Lung microvascular endothelial cell (primary cell): ENCODE results near the gene CD300C. TPM values are rescaled to one million over a fixed set of nuclear protein-coding genes. Genes with fewer than 3 reads are reported as not detected.
A peak's percentile ranks its signal among the peaks of the same experiment; 100 is the strongest.
"Not testable (repeated sequence)": the region's sequence is repeated elsewhere in the genome, so short reads cannot be mapped to it uniquely, and the experiment has no call there.

Source experiments
- DNase-seq, 2 donors: peaks; one replicate each; pipeline versions ENCODE4 v3.0.0 to v3.0.0-alpha.2; 2010; ENCODE audit warnings: low read depth in 2 of 2
- total RNA-seq: library from RNA; depleted of rRNA; stranded (reverse); fragments of >200 nt; gene quantifications from 2 replicates; pipeline ENCODE4 v1.2.1, GENCODE V29; 2014

Gene CD300C
- total RNA-seq, 1 donor from 2014 or later: not detected

DNA sequence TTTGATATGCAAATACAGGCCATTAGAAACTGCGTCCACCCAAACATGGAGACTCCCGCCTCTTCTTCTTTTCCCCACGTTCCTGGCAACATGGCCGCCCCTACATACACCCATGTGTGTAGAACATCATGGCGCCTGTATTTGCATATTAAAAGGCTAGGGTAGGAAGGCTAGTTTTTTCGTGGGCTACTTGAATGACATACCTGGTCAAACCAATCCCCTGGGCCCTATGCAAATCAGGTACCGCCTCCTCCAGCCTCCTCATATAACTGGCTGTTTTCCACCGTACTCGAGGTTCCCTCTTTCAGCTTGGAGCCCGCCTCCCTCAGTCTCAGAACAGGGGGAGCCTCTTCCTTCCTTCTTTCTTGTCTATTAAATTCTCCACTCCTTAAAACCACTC lies 13.8 kb downstream of the CD300C start:
- DNase-seq: no peak

DNA sequence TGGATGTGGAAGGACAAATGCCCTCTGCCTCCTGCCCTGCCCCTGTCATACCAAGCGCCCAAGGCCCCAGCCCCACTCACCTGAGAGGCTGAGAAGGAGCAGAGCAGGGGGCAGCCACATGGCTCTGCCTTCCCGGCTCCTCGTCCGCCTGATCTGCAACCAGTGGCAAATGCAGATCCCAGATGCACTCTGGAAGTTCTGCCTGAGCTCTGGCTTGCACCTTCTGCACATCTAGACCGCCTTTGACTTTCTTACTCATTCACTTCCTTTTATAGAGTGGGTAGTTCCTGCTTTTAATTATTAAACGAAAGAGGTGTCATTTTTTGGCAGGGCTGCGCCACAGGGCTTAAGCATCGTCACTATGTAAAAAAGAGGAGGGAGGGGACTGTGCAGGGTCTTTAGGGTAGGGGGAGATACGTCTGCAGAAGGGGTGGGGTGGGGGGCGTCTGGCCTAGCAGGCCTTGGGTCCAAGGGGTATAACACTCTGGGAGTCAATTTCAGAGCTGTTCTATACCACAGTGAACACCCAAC lies 14.6 kb downstream of the CD300C start, which contains the start of gene CD300LB:
Gene CD300LB (minus strand): TSS at position 245 of the 531 bp plus-strand sequence. CDS start 125 bp downstream, at position 120.
- DNase-seq: no peak

DNA sequence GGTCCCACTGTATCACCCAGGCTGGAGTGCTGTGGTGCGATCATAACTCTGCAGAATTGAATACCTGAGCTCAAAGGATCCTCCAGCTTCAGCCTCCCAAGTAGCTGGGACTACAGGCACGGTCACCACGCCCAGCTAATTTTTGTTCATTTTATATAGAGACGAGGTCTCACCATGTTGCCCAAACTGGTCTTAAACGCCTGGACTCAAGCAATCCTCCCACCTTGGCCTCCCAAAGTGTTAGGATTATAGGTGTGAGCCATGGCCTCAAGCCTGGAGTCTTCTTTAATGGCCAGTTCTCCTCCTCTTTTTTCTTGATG lies 15.1 kb downstream of the CD300C start:
- DNase-seq: no peak

DNA sequence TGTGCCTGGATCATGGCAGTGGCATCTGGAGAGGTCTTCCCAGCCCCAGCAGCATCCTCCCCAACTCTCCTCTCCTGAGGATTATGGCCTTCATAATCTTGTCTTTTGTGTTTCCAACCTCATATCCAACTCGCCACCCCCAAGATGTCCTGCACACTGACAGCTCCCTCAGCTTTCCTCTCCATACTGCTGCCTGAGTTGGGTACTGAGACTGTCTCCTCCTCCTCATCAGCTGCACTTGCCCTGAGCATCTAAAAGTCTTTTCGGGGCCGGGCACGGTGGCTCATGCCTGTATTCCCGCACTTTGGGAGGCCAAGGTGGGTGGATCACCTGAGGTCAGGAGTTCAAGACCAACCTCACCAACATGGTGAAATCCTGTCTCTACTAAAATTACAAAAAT lies 16.7 kb downstream of the CD300C start:
- no peak for DNase-seq

DNA sequence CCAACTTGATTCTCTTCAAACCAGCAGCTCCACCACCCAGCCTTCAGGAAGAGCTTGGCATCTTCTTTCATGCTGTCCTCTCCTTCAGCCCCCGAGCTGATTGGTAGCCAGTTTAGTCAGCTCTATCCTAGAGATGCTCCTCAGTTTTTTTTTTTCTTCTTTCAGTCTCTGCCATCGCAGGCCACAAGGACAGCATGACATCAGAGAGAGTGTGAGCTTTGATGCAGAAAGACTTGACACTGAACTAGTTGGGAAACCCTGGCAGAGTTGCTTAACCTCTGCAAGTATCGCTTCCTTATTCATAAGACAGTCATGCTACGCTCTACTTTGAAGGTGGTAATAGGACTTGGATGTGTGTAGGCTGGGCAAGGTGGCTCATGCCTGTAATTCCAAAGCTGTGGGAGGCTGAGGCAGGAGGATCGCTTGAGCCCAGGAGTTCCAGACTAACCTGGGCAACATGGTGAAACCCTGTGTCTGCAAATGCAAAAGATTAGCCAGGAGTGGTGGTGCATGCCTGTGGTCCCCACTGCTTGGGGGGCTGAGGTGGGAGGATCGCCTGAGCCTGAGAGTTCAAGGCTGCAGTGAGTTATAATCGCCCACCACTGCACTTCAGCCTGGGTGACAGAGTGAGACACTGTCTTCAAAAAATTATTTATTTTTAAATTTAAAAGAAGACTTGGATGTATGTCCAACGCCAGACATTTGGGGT lies 17.3 kb downstream of the CD300C start:
- no peak for DNase-seq

DNA sequence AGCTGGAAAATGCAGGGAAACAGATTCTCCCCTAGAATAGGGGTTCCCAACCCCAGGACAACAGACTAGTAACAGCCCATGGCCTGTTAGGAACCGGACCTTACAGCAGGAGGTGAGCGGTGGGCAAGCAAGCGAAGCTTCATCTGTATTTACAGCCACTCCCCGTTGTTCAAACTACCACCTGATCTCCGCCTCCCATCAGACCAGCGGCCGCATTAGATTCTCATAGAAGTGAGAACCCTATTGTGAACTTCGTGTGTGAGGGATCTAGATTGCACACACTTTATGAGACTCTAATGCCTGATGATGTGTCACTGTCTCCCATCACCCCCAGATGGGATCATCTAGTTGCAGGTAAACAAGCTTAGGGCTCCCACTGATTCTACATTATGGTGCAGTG lies 18.2 kb downstream of the CD300C start:
- DNase-seq: no peak

DNA sequence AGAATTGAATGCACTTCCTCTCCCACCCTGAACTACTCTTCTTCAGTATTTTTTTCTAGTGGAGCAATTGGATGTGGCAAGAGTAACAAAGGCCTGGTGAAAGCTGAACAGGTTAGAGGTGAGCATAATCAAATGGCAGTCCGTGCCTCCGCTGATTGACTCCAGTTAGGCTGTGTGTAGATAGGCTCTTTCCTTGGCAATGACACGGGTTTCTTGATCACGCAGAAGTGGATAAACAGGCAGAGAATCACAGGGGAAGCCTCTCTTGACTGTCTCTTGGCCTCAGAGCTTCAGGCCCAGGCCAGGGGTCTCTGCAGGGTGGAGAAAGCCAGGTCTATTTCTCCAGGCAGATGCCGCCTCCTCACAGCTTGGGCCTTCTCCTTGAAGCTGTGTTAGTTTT lies 18.8 kb downstream of the CD300C start:
- no peak for DNase-seq

DNA sequence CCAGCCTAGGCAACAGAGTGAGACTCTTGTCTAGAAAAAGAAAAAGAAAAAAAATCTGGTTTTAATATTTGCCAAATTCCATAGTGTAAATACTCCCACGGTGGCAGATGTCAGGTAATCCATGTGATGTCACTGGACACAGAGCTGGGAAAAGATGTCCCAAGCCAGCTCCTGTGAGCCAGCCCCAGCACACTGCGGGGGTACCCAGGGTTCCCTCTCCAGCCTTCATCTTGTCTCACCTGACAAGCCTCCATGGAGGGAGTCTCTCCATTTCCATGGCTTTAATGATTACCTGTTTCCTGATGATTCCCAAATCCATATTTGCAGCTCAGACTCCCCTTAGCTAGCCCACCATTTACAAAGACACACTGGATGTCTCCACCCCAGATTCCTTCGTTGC lies 19.2 kb downstream of the CD300C start:
- no peak for DNase-seq

DNA sequence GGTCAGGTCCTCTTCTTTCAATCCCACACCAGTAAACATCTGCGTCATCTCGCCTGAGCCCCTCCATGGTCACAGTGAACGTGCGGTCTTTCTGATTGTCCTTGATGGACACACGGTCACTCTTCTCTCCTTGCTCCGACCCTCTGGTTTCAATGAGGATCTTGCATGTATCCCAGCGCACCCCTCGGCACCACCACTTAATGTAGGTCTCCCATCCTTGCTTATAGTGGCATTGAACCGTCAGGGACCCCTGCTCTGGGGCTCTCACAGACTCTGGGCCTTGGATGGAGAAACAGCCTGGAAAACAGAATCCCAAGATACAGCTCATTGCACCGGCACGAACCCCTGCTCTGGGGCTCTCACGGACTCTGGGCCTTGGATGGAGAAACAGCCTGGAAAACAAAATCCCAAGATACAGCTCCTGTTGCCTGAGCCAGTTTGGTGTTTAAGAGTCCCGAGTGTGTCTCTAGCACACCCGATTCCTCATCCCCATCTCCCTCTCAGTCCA lies 20.1 kb downstream of the CD300C start:
- no peak for DNase-seq

DNA sequence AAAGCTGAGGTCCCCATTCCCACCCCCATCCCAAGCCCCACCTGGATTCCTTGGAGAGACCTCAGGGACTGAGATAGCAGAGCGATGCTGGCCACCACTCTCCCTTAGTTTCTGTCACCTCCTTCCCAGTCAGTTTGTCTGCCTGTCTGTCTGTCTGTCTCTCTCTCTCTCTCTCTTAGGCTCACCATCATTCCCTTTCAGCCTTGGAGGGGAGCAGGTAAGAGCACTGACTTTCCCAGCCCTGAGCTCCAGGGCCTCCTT lies 20.5 kb downstream of the CD300C start:
- no peak for DNase-seq

DNA sequence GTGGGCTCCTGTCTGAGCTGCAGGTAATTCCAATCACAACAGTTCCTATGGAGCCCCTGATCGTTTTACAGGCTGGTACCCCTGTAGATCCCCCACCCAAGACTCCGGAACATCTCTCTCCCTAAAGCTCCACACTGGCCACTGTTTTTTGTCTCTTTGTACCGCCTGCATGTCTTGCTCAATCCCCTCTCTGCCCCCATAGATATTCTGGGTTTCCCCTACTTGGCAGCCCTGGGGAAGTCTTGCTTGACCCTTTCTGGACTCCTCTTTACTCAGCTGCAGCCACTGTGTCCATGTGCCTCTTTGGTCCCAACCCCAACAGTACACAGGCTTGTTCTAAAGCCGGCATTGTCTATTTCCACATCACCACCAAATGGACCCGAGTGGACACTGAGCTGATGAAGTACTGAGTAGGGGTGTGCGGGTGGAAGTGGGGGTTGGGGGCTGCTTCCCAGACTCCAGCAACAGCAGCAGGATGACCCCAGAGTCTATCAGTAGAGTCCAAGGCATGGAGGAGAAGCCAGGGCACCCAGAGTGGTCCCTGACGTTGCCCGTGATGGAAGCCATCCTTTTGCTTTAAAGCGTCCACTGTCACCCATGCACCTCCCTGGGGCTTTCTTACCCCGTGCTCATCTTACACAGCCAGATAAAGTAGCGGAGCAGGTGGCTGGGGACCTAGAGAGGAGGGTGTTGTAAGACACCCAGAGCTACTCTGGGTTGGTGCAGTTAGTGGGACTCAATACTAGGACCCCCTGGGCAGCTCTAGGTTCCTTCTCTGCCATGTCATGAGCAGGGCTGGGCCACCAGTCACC lies 21.1 kb downstream of the CD300C start:
- DNase-seq: no peak

DNA sequence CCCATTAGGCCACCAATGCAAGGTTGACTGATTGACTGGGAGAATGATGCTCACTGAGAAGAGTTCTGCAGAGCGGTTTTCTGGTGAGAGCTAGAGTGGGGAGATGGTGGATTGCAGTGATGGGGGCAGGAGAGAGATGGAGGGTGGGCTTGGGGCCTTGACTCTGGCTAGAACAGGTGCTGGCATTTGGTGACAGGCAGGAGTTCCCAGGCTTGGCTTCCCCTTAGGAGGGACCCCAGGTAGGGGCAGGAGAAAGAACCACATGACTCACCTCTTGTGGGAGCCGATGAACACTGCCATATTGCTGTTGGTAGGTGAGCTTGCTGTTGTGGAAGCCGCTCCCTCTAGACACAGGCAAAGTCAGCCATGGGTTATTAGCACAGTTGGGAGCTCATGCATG lies 22.6 kb downstream of the CD300C start:
- no peak for DNase-seq

DNA sequence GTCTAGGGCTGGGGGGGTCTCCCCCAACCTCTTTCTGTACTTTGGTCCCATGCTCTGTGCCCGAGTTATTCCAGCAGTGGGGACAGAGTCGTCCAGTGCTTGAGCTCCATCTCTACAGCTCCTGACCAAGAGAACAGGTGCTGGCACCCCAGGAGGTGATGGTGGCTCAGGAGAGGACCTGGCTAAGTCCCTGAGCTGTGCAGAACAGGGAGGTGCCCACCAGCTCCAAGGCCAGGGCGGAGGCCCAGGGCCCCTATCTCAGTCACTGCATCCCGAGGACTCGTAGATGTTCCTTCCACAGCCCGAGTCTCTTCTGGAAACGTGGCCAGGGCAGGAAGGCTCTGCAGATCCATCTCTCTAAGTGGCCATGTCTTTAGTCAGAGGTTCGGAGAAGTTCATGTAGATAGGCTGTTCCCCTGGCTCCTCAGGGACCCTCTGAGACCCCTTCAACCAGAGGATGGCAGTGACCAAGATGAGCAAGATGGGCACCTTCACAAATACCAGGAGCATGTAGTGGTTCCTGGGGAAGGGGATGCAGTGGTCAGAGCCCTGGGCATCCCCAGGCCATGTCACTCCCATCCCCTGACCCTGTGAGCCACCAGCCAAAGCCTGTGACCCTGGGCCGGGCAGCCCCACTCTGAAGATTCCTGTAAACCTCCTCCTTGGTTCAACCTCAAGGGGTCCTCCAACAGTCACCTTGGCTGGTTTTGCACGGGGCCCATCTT lies 23.4 kb downstream of the CD300C start:
- DNase-seq: no peak

DNA sequence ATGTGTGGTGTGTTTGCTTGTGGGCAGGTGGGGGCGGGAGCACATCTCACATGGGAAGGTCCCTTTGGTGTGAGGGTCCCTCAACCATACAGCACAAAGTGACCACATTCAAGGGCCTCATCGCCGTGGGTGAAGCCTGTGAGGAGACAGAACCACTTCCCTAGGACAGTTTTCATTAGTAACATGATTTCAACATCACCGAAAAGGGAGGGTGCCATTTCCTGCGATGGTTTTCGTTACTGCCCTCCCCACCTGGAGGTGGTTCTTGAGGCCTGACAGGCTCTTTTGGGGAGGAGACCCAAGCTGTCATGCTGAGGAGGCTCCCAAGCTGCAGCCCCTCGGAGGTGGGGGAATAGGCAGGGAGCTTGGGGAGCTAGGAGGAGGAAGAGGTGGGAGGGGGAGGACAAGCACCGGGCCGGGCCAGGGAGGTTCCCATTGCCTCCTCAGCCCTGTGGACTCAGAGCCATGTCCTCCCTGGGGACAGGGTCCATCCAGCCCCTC lies 24.2 kb downstream of the CD300C start:
- DNase-seq: no peak

DNA sequence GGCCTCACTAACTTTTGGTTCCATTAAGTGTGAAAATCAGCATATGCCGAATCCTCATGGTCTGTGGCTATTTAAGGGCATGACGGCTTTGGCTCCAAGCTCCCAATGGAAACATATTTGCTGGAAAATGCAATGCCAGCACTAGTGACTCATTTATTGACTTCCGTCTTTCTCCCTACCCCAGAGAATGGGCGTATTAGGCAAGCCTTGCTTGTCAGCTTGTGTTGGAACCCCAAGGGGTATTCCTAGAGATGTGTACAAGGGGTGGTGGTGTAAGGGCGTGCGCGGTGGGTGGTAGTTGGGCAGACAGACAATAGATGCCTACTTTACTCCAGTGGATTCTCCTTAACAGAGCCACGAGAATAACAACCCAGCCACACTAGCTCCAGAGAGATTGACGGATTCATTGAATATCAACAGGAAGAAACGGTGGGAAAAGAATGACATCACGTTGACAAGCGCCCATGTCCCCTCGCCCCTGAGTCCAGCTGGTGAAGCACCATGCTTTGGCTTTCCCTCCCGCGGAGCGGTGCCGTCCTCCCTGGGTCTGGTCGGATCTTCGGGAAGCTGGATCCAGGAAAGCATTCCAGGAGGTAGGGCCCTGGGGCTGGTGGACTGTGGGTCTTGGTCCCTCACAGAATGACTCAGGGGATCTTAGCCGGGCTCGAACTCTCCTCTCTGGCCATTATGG lies 25.0 kb downstream of the CD300C start:
- DNase-seq: peak in 1 of 2 donors; percentile 61

DNA sequence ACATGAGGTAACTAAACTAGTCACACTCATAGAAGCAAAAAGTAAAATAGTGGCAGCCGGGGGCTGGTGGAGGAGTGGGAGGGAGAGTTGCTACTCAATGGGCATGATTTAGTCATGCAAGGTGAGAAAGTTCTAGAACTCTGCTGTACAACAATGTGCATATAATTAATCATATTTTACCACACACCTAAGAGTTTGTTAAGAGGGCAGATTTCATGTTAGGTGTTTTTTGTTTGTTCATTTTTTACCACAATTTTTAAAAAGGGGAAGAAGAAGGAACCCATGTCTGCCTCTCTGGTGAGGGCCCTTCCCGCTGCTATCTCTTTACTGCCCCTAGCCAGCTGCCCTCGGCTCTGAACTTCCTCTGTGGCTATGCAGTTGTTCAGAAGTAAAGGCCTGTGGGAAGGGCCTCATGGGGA lies 25.9 kb downstream of the CD300C start:
- no peak for DNase-seq

DNA sequence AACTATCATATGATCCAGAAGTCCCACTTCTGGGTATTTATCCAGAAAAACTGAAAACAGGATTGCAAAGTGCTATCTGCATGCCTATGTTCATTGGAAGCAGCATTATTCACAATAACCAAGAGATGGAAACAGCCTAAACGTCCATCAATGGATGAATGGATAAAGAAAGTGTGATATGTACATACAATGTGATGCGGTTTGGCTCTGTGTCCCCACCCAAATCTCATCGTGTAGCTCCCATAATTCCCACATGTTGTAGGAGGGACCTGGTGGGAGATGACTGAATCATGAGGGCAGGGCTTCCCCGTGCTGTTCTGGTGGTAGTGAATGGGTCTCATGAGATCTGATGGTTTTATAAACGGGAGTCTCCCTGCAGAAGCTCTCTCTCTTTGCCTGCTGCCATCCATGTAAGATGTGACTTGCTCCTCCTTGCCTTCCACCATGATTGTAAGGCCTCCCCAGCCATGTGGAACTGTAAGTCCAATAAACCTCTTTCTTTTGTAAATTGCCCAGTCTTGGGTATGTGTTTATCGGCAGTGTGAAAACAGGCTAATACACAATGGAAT lies 27.4 kb downstream of the CD300C start:
- DNase-seq: not testable (repeated sequence)

DNA sequence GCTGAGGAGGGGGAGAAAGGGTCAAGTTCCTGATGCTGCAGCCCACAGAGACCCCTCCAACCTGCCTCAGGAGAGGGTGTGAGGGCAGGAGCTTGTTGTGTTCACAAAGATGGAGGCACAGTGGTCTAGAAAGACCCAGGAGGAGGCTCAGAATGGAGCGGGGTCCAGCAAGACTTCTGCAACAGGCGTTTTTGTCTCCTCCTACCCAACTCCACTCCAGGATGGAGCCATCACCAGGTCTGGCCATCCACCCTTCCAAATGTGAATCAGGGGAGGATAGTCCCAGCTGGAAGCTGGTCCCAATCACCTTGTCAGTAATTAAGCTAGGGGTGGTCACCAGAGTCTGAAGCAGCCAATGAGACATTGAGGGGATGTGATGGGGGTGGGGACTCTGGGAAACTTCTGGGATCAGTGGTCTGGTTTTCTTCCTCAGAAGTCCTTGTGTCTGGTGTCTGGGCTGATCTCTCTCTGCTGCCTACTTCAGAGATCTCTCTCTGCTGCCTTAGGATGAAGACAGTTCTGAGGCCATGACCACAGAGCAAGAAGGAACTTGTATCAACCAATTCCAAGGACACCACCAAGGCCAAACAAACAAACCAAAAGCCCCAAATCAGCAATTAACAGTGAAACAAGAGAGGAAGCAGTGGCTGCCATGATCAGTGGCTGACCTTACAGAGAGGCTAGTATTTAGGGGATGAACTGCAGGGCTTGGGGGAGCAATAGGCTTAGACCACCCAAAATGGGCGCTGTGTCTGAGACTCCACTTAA lies 29.2 kb downstream of the CD300C start:
- DNase-seq: no peak

DNA sequence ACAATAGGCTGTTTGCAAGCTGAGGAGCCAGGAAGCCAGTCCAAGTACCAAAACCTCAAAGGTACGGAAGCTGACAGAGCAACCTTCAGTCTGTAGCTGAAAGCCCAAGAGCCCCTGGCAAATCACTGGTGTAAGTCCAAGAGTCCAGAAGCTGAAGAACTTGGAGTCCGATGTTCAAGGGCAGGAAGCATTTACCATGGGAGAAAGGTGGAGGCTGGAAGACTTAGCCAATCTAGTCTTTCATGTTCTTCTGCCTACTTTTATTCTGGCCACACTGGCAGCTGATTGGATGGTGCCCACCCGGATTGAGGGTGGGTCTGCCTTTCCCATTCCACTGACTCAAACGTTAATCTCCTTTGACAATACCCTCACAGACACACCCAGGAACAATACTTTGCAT lies 30.0 kb downstream of the CD300C start:
- DNase-seq: no peak

DNA sequence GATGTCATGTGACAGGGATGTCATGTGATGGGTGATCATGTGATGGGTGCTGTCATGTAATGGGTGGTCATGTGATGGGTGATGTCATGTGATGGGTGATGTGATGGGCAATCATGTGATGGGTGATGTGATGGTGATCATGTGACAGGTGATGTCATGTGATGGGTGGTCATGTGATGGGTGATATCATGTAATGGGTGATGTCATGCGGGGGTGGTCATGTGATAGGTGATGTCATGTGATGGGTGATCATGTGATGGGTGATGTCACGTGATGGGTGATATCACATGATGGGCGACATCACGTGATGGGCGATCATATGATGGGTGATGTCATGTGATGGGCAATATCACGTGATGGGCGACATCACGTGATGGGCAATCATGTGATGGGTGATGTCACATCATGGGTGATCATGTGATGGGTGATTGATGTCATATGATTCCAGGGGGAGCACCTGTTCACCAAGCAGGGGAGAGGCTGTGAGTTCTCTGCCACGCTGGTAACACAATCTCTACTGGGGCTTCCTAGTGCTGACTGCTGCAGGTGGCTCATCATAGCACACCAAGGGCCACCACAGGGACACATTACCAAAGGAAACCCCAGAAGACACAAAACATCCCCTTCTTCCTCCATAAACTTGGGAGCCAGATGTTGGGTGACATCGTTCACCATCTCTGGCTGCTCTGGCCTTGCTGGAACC lies 31.1 kb downstream of the CD300C start:
- DNase-seq: no peak
